LNCAP (cell line): ENCODE data around the gene NOM1.

Experiments
- CTCF ChIP-seq: fragments of 450-650 bp; IDR thresholded peaks from 2 replicates; pipeline ENCODE4 v1.5.1; 2017; ENCODE audit warnings: mild to moderate bottlenecking

Gene NOM1

DNA sequence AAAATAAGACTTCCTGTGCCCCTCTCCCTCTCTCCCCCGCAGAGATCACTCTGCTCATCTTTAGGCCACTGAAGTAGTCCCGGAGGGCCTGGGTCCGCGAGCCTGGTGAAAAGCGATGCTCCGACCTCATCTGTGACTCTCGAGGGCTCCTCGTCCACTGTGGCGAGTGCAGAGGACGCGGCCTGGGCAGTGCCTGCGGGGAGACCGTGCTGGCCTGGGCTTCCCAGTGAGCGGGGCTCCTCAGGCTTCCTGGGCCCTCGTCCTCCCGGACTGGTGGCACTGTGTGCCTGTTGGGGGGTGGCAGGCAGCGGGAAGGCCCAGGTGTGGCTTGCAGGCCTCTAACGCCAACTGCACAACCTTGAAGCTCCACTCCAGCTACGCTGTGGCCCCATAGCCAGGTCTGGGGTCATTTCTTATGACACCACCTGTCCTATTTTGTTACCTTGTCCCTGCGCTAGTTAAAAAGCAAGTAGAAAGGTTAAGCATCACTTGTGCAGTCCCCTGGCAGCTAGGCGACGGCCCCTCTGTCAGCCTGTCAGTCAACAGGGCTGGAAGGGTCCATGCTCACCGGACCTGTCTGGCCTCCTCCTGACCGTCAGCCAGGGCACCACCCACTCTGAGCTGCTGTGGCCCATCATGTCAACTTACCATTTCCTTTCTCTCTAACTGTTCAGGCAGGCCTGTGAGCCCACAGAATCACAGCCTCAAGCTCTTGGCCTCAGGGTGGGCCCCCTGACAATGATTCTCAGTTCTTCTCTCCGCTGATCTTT is 40.4 kb downstream of the NOM1 start:
- TF ChIP-seq CTCF = no peak

DNA sequence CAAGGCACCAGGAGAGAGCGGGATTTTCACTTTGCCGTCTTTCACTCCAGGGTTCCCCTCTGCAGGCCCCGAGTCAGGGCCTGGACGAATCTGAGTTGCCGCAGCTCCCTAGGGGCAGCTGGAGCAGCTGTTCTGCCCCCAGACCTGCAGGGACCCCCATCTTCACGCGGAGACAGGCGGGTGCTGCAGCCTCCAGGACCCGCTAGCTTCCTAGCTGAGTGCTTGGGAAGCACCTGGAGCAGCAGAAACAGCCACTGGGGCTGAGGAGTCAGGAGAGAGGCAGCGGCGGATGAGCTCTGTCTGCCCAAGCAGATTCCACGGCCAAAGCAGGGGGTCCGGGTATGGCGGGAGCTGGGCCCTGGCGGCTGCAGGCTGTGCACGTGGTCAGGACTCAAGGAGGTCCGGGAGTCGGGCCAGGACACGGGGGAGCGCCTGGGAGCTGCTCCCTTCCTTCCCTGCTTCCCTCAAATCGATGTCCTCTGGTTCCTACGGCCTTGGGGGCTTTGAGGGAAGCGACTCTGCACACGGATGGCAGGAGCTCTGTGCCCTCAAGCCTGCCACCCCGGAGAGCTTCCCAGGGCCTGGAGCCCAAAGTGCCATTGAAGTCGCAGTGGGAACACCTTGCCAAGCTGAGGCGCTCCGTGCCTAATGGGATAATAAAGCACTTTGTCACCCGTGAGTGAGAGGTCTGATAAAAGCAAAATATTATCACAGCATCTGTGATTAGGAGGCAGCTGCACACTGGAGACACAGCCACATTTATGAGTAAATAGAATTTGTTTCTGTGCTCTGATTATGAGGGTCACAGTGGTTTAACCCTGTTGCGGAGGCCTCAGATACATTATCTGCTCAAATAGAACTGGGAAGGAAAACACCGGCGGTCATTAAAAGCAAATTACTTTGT is 43.8 kb downstream of the NOM1 start:
- no peak for TF ChIP-seq CTCF

DNA sequence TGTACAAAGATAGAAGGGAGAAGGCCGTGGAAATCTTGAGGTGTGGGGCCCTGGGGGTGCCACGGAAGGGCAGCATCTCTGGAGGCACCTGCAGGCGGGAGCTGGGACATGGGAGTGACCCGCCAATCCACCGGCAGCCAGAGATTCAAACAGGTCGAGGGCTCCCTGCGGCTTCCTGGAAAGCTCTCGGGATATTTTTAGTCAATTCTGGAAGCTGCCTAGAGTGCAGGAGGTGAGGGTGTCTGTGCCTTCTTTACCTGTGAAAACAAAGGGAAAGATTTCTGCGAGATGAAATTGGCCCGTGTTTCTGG is 44.4 kb downstream of the NOM1 start:
- TF ChIP-seq CTCF = no peak

- no peak for TF ChIP-seq CTCF
These were observed 44.9 kb downstream of the NOM1 start for GRCh38 chr7:156994417-156994816.

DNA sequence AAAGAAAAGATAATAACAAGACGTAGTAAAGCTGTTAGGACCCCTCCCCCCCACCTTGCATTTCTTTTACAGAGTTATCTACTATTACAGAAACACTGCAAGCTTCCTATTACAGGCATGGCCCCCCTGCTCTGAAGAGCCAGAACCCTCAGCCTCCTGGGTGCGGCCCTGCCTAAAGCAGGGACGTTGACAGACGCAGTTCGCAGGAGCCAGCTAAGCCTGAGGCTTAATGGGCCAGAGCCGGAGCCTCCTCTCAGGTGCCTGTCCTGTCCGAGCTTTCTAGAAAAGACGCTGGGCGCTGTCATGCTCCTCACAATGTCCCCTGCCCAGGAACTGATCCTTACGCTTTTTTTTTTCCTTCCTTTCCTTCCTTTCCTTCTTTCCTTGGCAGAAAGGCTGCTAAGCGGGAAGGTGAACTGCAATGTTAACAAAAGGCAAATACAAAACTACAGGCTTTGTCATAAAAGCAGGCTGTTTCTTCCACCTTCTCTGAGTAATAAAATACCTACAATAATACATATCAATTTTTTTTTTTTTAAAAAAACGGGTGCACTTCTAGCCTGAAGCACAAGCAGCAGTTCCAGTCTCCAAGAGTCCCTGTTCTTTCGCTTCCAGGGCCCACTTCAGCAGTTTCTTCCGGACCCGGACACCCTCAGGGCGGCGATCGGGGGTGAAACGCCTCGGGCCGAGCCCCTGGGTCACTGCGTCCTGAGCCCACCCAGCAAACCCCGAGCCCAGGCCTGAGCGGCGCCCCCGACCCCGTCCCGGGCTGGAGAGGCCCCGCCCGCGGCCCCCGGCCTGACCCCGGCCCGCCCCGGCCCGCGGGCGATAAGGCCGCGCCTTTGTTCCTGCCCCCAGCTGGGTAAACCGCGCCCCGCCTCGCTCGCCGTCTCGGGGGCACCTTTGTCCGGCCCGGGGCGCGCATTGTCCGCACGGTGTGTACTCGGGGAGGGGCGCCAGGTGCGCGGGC is 49.8 kb downstream of the NOM1 start:
- TF ChIP-seq CTCF = no peak

DNA sequence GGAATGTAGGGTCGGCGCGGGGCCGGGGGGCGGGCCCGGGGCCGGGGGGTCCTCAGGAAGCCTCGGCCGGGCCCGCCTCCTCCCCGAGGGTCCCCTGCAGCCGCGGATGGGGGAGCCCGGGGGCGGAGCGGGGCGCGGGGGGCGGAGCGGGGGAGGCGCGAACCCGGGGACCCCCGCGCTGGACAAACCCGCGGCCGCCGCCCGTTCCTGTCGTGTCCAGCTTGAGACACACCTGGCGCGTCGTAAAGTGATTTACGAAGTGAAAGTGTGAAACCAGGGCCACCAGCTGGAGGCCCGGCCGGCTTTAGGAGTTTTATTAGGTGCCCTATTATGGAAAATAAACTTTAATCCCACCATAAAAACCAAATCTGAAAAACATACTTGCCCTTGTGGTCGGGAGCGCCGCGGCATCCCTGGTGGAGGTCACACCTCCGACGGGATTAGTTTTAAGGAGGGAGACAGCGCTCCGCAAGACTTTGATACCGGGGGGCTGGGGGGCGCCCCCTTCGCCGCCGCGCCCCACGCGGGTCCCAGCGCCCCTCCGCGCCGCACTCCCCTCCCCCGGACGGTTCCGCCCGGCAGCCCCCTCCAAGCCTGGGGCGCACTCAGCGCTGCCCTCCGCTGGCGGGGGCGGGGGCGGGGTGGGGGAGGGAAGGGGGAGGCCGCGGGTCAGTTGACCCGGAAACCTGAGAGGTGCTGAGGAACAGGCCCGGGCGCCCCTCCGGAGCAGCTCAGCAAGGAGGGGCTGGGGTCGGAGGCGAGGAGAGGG is 50.6 kb downstream of the NOM1 start:
- no peak for TF ChIP-seq CTCF
